NCI-H460 (cell line): ENCODE data around the gene NUF2. TPM values are rescaled to one million over a fixed set of nuclear protein-coding genes. Genes with fewer than 3 reads are reported as not detected.
"Not testable (repeated sequence)": the region's sequence is repeated elsewhere in the genome, so short reads cannot be mapped to it uniquely, and the experiment has no call there.

Source experiments
- DNase-seq: peaks from one replicate; pipeline ENCODE4 v3.0.0-alpha.2; 2016; ENCODE audit warnings: low read depth; ENCODE audit errors: extremely low read depth
- total RNA-seq: library from RNA; depleted of rRNA; stranded (reverse); fragments of >200 nt; shearing (Covaris generic); gene quantifications from 2 replicates; pipeline ENCODE4 v1.2.3, GENCODE V29; 2014

Gene NUF2
- total RNA-seq, 1 experiment from 2014 or later: 64.1 TPM

- DNase-seq: not testable (repeated sequence)
Observed at GRCh38 chr1:163323339-163323738, 1.6 kb downstream of the NUF2 start.

GRCh38 chr1:163331116-163331515 is 9.4 kb downstream of the NUF2 start:
- no peak for DNase-seq

DNA sequence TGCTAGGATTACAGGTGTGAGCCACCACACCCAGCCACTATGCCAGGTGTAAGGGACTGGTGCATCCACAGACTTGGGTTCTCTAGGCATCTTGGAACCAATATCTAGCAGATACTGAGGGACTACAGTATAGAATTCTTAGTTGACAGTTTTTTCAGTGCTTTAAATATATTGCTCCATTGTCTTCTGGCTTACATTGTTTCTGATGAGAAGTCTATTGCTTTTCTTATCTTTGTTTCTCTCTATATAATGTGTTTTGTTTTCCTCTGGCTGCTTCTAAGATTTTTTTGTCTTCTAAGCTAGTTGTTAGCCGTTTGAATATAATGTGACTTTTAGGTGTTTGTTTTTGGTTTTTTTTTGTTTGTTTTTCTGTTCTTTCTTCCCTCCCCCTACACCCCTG is 13.5 kb downstream of the NUF2 start:
- no peak for DNase-seq

DNA sequence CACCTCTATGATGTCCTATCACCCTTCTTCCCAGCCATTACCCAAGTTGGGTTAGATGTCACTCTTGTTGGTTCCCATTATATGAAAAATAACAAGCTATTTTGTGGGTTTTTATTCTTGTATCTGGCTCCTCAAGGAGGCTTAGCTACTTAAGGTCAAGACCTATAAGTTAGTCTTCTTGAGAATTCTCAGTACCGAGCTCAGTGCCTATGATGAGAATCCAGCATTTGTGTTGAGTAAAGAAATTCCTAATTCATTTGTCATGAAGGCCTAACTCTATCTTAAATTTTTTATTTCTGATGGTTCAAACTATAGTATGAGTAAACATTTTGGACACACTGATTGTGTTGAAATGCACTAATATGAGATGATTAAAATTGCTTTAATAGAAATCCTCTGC is 15.9 kb downstream of the NUF2 start:
- DNase-seq: no peak

- no peak for DNase-seq
Observed at GRCh38 chr1:163346326-163346870, 24.6 kb downstream of the NUF2 start.

DNA sequence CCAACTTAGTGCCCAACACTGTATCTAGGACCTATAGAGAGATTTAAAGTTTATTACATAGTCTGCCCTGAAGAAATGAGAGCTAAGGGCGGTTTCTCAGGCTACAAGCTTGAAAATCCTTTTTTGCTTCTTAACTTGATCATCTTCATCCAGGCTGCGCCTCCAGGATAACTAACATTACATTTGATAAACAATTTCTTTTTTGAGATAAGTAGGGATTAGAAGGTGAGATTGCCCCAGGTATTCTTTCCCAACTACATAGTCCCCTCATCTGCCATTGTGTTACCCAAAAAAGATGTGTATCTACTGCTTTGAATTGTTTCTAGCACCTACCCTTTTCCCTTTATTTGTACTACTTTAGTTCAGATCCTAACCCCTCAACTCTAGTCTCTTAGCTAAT is 25.4 kb downstream of the NUF2 start:
- no peak for DNase-seq

DNA sequence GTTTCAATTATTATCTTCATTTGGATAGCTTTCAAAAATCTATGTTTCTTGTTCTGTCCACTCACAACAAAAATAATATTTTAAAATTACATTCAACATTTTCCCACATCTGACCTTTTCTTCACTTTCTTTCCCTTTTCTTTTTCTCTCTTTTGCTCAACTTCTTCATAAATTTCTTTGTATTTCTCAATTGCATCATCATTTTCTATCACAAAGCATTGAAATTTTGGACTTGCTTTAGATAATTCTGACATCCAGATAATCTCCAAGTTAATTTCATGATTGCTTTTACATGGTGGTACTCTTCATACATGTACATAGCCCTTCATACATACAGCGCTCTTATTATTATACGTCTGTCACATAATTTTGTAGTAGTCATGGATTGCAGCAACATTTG is 30.2 kb downstream of the NUF2 start:
- no peak for DNase-seq

GRCh38 chr1:163357378-163357777 is 35.6 kb downstream of the NUF2 start:
- DNase-seq: no peak

GRCh38 chr1:163358172-163358571 is 36.4 kb downstream of the NUF2 start:
- not testable (repeated sequence) for DNase-seq

DNA sequence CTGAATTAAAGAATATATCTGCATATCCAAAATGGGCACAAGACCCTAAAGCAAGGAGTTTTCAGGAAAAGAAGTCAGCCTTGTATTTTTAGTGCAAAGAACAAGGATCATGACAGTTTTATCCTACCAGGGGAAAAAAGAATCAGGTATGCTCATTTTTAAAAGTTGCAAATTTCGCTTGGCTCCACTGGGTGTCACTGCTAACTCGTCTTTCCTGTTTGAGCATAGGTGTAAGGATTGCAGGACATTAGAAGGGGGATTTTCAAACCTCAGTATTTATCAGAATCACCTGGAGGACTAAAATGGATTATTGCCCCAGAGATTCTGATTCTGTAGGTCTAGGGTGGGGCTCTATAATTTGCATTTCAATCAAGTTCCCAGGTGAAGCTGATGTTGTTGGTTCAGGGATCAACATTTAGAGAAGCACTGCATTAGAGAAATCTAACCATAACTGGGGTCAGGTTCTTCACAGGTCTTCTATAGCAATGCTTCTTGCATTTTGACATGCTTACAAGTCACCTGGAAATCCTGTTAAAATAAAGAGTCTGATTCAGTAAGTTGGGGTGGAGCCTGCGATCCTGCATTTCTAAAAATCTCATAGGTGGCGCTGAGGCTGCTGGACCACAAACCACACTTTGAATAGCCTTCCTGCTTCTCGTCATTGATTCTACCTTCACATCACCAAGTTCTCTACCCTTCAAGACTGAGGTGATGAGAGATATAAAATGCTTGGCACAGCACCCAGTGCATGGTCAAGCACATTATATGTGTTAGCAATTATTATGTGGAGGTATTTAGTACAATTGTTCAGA is 39.6 kb downstream of the NUF2 start:
- peak; percentile 39 for DNase-seq

DNA sequence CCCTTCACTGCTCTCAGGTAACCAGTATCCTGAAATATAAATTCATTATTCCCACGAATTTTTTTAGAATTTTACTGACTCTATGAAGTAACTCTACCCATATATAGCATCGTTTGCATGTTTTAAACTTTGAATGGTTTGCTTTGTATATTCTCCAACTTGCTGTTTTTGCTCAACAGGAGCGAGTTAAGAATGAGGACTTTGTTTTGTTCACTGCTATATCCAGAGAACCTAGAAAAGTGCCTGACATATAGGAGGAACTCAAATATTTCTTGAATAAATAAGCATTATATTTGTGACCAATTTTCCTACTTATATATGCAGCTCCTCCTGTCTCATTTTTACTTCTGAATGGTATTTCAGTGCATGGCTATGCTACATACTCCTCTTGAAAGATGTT is 43.4 kb downstream of the NUF2 start:
- no peak for DNase-seq

DNA sequence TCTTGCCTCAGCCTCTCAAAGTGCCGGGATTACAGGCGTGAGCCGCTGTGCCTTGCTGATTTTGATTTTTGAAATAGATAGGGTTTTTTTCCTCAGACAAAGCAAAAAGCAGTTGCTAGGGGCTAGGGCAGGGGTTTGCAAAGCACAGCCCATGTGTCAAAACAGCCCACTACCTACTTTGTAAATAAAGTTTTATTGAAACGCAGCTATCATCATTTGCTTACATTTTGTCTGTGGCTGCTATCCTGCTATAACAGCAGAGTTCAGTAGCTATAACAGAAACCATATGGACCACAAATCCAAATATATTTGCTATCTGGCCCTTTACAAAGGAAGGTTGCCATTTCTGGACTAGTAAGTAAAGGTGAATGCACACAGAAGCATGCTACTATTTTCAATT is 44.8 kb downstream of the NUF2 start:
- no peak for DNase-seq

GRCh38 chr1:163367721-163368120 is 46.0 kb downstream of the NUF2 start:
- no peak for DNase-seq

DNA sequence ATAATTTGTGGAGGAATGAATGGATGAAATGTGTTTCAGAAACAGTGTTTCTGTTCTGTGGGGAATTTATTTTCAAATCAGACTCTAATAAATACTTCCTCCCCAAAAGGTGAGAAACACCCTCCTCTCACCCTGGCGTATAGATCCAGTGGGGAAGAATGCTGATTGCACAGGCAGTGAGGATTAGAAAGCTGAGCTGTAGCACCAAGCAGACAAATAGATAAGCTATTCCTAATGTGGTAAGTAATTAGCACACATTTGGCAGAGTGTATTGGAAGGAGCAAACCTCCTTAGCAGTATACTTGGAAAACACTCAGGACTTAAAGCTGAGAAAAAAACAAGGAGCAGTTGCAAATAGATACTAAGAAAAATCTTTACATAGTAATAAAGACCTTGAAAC is 50.8 kb downstream of the NUF2 start:
- no peak for DNase-seq

- DNase-seq: no peak
Observed at GRCh38 chr1:163378554-163378953, 56.8 kb downstream of the NUF2 start.

- no peak for DNase-seq
Observed at GRCh38 chr1:163379801-163380200, 58.0 kb downstream of the NUF2 start.

- DNase-seq: no peak
Observed at GRCh38 chr1:163381487-163382184, 59.9 kb downstream of the NUF2 start.

GRCh38 chr1:163382395-163382794 is 60.6 kb downstream of the NUF2 start:
- DNase-seq: no peak

DNA sequence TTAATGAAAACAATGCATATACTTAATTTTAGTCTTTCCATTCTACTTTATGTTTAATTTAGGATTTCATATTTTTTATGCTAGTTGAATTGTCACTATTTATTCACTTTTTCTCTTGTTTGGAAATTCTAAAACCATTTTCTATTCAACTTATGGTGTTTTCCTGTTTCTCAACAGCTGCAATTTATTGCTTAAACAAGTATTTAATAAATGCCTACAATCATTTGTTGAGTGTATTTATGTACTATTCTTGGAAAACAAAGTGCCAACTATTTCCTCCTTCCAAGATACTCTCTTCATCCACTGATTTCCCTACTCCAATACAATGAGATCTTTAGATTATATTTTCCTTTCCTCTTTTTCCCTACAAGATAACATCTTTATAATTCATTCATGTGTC is 65.4 kb downstream of the NUF2 start:
- no peak for DNase-seq

DNA sequence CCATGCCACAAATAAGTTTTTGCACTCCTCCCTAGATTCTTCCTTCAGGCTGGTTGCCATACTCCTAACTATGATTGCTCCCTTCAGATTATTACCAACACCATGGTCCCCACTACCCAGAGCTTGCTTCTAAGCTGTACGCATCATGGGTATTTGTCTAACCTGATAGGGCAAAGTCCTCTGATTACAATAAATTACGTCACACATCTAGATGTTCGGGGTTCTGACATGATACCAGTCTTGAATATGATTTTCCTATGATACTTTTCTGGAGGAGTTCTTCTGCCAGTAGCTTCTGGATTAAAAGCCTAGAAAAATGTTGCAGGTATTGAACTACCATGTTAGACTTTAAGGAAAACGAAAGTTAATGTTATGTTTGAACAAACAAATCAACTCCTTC is 67.2 kb downstream of the NUF2 start:
- no peak for DNase-seq

DNA sequence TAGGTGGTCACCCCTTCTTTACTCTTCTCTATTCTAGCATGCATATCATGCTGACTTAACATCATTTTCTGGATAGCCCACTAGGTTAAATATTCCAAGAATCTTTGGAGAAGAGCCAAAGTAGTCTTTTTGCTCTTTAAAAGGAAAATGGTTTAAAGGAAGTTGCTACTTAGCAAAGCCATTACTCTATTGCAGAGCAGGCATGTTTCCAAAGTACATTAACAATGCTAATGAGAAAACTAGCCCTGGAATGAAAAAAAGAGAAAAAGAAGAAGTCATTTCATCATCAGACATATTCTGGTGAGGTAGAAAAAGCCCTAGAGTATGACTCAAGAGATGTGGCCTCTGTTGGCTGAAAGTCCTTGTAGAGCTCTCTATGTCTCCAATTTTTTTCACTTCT is 74.0 kb downstream of the NUF2 start:
- DNase-seq: no peak
